DMS53 treated with DMSO at 0.1 percent for 48 hours (cell line): ENCODE results near the gene MRPS10.
"Not testable (repeated sequence)": the region's sequence is repeated elsewhere in the genome, so short reads cannot be mapped to it uniquely, and the experiment has no call there.

Experiments
- DNase-seq: peaks from one replicate; lab custom pipeline; 2025; ENCODE audit not compliant: unreplicated experiment; lab: John Stamatoyannopoulos, UW

MRPS10 gene

GRCh38 chr6:42239333-42239732 is 21.7 kb upstream of the MRPS10 start:
- DNase-seq: no peak

- no peak for DNase-seq
Observed at GRCh38 chr6:42237857-42238256, 20.2 kb upstream of the MRPS10 start.

- no peak for DNase-seq
Observed at GRCh38 chr6:42236682-42237473, 19.2 kb upstream of the MRPS10 start.

GRCh38 chr6:42236030-42236429 is 18.4 kb upstream of the MRPS10 start:
- no peak for DNase-seq

- no peak for DNase-seq
Observed at GRCh38 chr6:42232035-42232434, 14.4 kb upstream of the MRPS10 start.

- no peak for DNase-seq
Observed at GRCh38 chr6:42230345-42231321, 13.0 kb upstream of the MRPS10 start.

- no peak for DNase-seq
Observed at GRCh38 chr6:42229506-42230119, 12.0 kb upstream of the MRPS10 start.

- no peak for DNase-seq
Observed at GRCh38 chr6:42228305-42228704, 10.6 kb upstream of the MRPS10 start.

GRCh38 chr6:42227173-42227850 is 9.7 kb upstream of the MRPS10 start:
- DNase-seq: no peak

GRCh38 chr6:42226645-42227143 is 9.0 kb upstream of the MRPS10 start:
- DNase-seq: no peak

GRCh38 chr6:42226161-42226611 is 8.5 kb upstream of the MRPS10 start:
- DNase-seq: no peak

GRCh38 chr6:42225419-42225818 is 7.8 kb upstream of the MRPS10 start:
- DNase-seq: no peak

GRCh38 chr6:42225029-42225339 is 7.3 kb upstream of the MRPS10 start:
- no peak for DNase-seq

GRCh38 chr6:42224222-42225028 is 6.8 kb upstream of the MRPS10 start:
- peak; percentile 56 for DNase-seq

GRCh38 chr6:42222448-42222847 is 4.8 kb upstream of the MRPS10 start:
- DNase-seq: no peak

GRCh38 chr6:42221546-42221945 is 3.9 kb upstream of the MRPS10 start:
- no peak for DNase-seq

- no peak for DNase-seq
Observed at GRCh38 chr6:42220807-42221206, 3.1 kb upstream of the MRPS10 start.

- DNase-seq: no peak
Observed at GRCh38 chr6:42217157-42217518, 523 bp downstream of the MRPS10 start.

GRCh38 chr6:42216495-42216894 is 1.2 kb downstream of the MRPS10 start:
- DNase-seq: not testable (repeated sequence)

- no peak for DNase-seq
Observed at GRCh38 chr6:42212442-42212841, 5.2 kb downstream of the MRPS10 start.
